Naive thymus-derived CD4-positive, alpha-beta T cell (primary cell): ENCODE results near the gene ACO2. TPM values are rescaled to one million over a fixed set of nuclear protein-coding genes. Genes with fewer than 3 reads are reported as not detected.
A peak's percentile ranks its signal among the peaks of the same experiment; 100 is the strongest.

Source experiments
- ATAC-seq: fragments of 150-1000 bp; cut with Tn5 transposase; 2 replicates; pipeline ENCODE4 v1.10.0; 2021; ENCODE audit warnings: mild to moderate bottlenecking, moderate library complexity
- CTCF ChIA-PET: fragments of 350-600 bp; sonication (Branson Sonifier 250); formaldehyde crosslinking; loops from one replicate; lab custom pipeline; 2021; ENCODE audit warnings: antibody characterized with exemption; lab: Charles Lee
- POLR2A ChIA-PET: fragments of 350-600 bp; sonication (Branson Sonifier 250); formaldehyde crosslinking; loops from one replicate; lab custom pipeline; 2021; ENCODE audit warnings: antibody characterized with exemption, inconsistent platforms; lab: Charles Lee
- DNase-seq, 9 donors: peaks; one replicate each; pipeline versions ENCODE4 v3.0.0 to v3.0.0-alpha.2; 2020 to 2022; ENCODE audit warnings: mixed read lengths in 1 of 9
- H3K27ac ChIP-seq: one replicate; pipeline ENCODE4 v1.7.0; 2013; ENCODE audit warnings: mild to moderate bottlenecking, low read depth, low read length, moderate library complexity
- H3K27me3 ChIP-seq, 2 donors: one replicate each; pipeline ENCODE4 v1.7.0; 2013; ENCODE audit warnings: low read length in 2 of 2, mild to moderate bottlenecking in 2 of 2, moderate library complexity in 2 of 2; ENCODE audit not compliant: control insufficient read depth in 2 of 2, insufficient read depth in 2 of 2
- H3K36me3 ChIP-seq, 3 experiments: 1 replicate in 2 of 3; 2 replicates in 1 of 3; pipeline ENCODE4 v1.7.0; 2013; ENCODE audit warnings: low read length in 3 of 3, mild to moderate bottlenecking in 3 of 3, moderate library complexity in 1 of 3; ENCODE audit not compliant: insufficient read depth in 3 of 3, control insufficient read depth in 2 of 3
- H3K4me1 ChIP-seq, 2 donors: one replicate each; pipeline ENCODE4 v1.7.0; 2013; ENCODE audit warnings: low read length in 2 of 2, mild to moderate bottlenecking in 2 of 2, moderate library complexity in 1 of 2; ENCODE audit not compliant: control insufficient read depth in 2 of 2, insufficient read depth in 2 of 2
- H3K4me3 ChIP-seq: 2 replicates; pipeline ENCODE4 v1.7.0; 2013; ENCODE audit warnings: mild to moderate bottlenecking, low read length
- H3K9me3 ChIP-seq, 3 experiments: 1 replicate in 2 of 3; 2 replicates in 1 of 3; pipeline ENCODE4 v1.7.0; 2013; ENCODE audit warnings: low read length in 3 of 3; ENCODE audit not compliant: control insufficient read depth in 2 of 3
- H3K27ac Mint-ChIP-seq, 9 donors: one replicate each; pipeline ENCODE4 v1.8.0; 2020 to 2022; ENCODE audit warnings: mixed read lengths in 9 of 9, mild to moderate bottlenecking in 8 of 9, moderate library complexity in 5 of 9, inconsistent platforms in 2 of 9
- H3K27me3 Mint-ChIP-seq, 5 donors: one replicate each; pipeline ENCODE4 v1.8.0; 2021 to 2022; ENCODE audit warnings: mixed read lengths in 5 of 5, mild to moderate bottlenecking in 1 of 5
- H3K36me3 Mint-ChIP-seq, 5 donors: one replicate each; pipeline ENCODE4 v1.8.0; 2020 to 2022; ENCODE audit warnings: mixed read lengths in 5 of 5, mild to moderate bottlenecking in 3 of 5, inconsistent platforms in 1 of 5
- H3K4me1 Mint-ChIP-seq, 7 donors: one replicate each; pipeline ENCODE4 v1.8.0; 2020 to 2022; ENCODE audit warnings: mixed read lengths in 7 of 7, mild to moderate bottlenecking in 3 of 7, inconsistent platforms in 1 of 7
- H3K4me3 Mint-ChIP-seq, 10 donors: one replicate each; pipeline ENCODE4 v1.8.0; 2020 to 2022; ENCODE audit warnings: mild to moderate bottlenecking in 10 of 10, mixed read lengths in 10 of 10, moderate library complexity in 6 of 10, inconsistent platforms in 2 of 10
- H3K9me3 Mint-ChIP-seq, 11 donors: one replicate each; pipeline ENCODE4 v1.8.0; 2020 to 2022; ENCODE audit warnings: mixed read lengths in 11 of 11, mild to moderate bottlenecking in 4 of 11, inconsistent platforms in 1 of 11, moderate library complexity in 1 of 11
- intact Hi-C, 2 donors: fragments of 100-400 bp; cut with micrococcal nuclease; formaldehyde crosslinking; loops; one replicate each; pipeline ENCODE4 v1.15.1; 2023
- polyA plus RNA-seq, 2 donors: library from polyadenylated mRNA; unstranded; fragments of 300-500 nt; fragmentation: Illumina TruSeq; gene quantifications; one replicate each; pipeline ENCODE4 v1.2.3, GENCODE V29; 2021
- total RNA-seq, 6 experiments: library from RNA in 5 of 6; stranded (reverse) in 5 of 6; gene quantifications; 1 replicate in 5 of 6; 2 replicates in 1 of 6; pipeline ENCODE4 v1.2.3 and lab custom pipeline; 2021 to 2026

The ACO2 gene
- total and polyA plus RNA-seq, 7 experiments from 2014 or later = 60.5 to 101 (median 70.3) TPM

DNA sequence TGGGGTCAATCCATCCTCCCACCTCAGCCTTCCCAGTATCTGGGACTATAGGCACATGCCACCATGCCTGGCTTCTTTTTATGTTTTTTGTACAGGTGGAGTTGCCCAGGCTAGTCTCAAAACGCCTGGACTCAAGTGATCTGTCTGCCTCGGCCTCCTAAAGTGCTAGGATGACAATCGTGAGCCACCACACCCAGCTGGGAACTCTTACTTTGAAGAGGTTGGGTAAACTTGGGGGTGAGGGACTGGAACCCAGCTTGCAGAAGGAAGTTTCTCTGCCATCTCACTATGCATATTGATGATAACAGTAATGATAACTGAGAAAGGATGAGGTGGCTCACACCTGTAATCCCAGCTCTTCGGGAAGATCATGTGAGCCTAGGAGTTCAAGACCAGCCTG is 35.9 kb downstream of the ACO2 start:
- Mint-ChIP-seq H3K9me3 (no peaks in the 10 kb centered on the region), H3K27ac (no peak overlapping the region), H3K4me1 (peaks cover 0 to 5% (median 0%) of the 10 kb centered on the region in 7 donors), H3K27me3 (no peaks in the 10 kb centered on the region), H3K36me3 (peaks cover 3 to 25% (median 13%) of the 10 kb centered on the region in 5 donors), H3K4me3 (no peak overlapping the region)
- Histone ChIP-seq H3K27ac (no peak overlapping the region), H3K4me3 (no peak overlapping the region), H3K4me1 (no peaks in the 10 kb centered on the region), H3K9me3 (no peaks in the 10 kb centered on the region), H3K36me3 (peaks cover 5 to 70% (median 5%) of the 10 kb centered on the region in 3 experiments), H3K27me3 (no peaks in the 10 kb centered on the region)
- DNase-seq = no peak
- CTCF ChIA-PET = interaction anchor here (2.4 kb wide), 1 partner anchor 101 kb away, joined by 9 read pairs; no protein-coding TSS in a partner anchor
- intact Hi-C loops = no loop called here
- ATAC-seq = no peak
- POLR2A ChIA-PET = no interaction called here

DNA sequence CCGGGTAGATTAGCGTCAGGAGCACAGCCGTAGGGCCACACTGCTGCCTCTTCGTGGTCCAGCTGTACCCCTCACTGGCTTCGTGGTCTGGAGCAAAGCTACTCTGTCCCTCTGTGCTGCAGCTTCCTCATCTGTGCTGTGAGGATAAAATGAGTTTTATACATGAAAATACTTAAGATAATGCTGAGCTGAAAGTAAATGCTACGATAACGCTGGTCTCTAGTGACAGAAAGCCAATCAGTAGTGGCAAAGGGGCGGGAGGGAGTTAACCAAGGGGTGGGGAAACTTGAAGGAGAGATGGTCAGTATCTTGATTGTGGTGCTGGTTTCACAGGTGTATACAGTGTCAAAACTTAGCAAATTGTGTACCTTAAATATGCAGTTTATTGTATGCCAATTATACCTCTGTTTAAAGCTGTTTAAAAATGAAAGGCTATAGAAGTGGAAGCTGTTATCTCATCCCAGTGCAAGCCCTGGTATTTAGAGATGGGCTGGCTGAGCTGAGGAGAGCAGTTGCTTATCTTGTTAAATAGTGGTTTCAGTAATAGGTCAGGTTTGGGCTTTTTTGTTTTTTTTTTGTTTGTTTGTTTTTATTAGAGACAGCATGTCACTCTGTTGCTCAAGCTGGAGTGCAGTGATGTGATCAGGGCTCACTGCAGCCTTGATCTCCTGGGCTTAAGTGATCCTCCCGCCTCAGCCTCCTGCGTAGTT is 36.7 kb downstream of the ACO2 start:
- ATAC-seq (no peak), DNase-seq (no peak)
- peaks cover 0 to 5% (median 0%) of the 10 kb centered on the region in 7 donors for H3K4me1 Mint-ChIP-seq
- peaks cover 3 to 25% (median 13%) of the 10 kb centered on the region in 5 donors for H3K36me3 Mint-ChIP-seq
- H3K27me3 Mint-ChIP-seq = no peaks in the 10 kb centered on the region
- CTCF ChIA-PET = interaction anchor here (0.7 to 2.4 kb wide), 3 partner anchors 32 to 161 kb away, joined by 3 to 9 read pairs (median 4); no protein-coding TSS in a partner anchor
- H3K9me3 Mint-ChIP-seq = no peaks in the 10 kb centered on the region
- Histone ChIP-seq H3K27ac (no peak overlapping the region), H3K4me1 (no peaks in the 10 kb centered on the region), H3K9me3 (no peaks in the 10 kb centered on the region), H3K27me3 (no peaks in the 10 kb centered on the region), H3K4me3 (no peak overlapping the region), H3K36me3 (peaks cover 5 to 76% (median 8%) of the 10 kb centered on the region in 3 experiments)
- intact Hi-C loops = no loop called here
- peak overlapping the region in 1 of 9 donors; percentile 76 for H3K27ac Mint-ChIP-seq
- H3K4me3 Mint-ChIP-seq = no peak overlapping the region
- POLR2A ChIA-PET = interaction anchor here (1.3 kb wide), 1 partner anchor 37 kb away, joined by 4 read pairs; the partner anchor contains the start of genes ACO2 and PHF5A

DNA sequence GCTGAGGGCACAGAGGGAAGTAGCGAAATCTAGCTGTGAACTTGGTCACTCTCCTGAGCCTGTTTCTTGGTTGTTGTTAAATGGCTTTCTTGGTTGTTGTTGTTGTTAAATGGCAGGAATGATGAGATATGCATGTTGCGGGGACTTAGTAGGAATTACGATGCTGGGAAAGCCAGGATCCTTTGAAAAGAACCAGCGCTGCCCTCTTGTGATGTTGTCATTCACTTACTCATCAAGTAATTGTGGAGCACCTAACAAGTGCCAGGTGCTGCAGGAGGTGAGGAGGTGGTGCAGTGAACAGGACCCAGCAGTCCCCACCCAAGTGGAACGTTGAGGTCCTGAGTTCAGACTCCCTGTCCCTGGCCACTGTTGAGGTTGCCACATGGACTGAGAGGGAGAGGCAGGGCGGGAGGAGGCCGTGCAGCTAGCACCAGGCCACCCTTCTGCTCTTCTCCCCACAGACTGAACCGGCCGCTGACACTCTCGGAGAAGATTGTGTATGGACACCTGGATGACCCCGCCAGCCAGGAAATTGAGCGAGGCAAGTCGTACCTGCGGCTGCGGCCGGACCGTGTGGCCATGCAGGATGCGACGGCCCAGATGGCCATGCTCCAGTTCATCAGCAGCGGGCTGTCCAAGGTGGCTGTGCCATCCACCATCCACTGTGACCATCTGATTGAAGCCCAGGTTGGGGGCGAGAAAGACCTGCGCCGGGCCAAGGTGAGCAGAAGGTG is 38.6 kb downstream of the ACO2 start:
- Histone ChIP-seq H3K9me3 (no peaks in the 10 kb centered on the region), H3K36me3 (peaks cover 0 to 74% (median 8%) of the 10 kb centered on the region in 3 experiments), H3K27me3 (no peaks in the 10 kb centered on the region), H3K27ac (no peak overlapping the region), H3K4me1 (no peaks in the 10 kb centered on the region), H3K4me3 (no peak overlapping the region)
- ChIA-PET CTCF (no interaction called here), POLR2A (no interaction called here)
- no peaks in the 10 kb centered on the region for H3K27me3 Mint-ChIP-seq
- peak overlapping the region in 4 of 9 donors; percentile 16 to 55 (median 25) for H3K27ac Mint-ChIP-seq
- ATAC-seq (no peak), DNase-seq (no peak)
- H3K9me3 Mint-ChIP-seq = no peaks in the 10 kb centered on the region
- intact Hi-C loops = no loop called here
- peaks cover 3 to 18% (median 6%) of the 10 kb centered on the region in 5 donors for H3K36me3 Mint-ChIP-seq
- no peak overlapping the region for H3K4me3 Mint-ChIP-seq
- H3K4me1 Mint-ChIP-seq = peaks cover 0 to 2% (median 0%) of the 10 kb centered on the region in 7 donors

DNA sequence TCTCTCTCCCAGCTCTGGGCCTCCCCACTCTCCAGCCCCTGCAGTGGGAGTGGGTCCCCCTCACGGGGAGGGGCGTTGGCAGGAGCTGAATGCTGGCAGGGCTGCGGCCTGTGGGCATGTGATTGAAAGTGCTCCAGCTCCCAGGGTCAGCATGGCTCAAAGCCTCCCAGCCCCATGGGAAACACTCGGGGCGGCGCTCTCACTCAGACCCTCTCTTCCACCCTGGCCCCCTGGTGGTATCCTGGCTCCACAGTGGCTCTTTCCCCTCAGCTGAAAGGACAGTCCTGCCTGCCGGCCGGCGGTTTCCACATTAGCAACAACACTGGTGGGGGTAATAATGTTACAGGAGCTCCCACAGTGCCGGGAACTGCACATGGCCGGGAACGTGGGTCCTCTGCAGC is 39.9 kb downstream of the ACO2 start:
- Mint-ChIP-seq H3K36me3 (peaks cover 3 to 26% (median 12%) of the 10 kb centered on the region in 5 donors), H3K9me3 (peaks cover 0 to 1% (median 0%) of the 10 kb centered on the region in 11 donors), H3K27me3 (no peaks in the 10 kb centered on the region), H3K4me1 (peaks cover 0 to 2% (median 0%) of the 10 kb centered on the region in 7 donors), H3K27ac (no peak overlapping the region), H3K4me3 (no peak overlapping the region)
- peaks cover 0 to 82% (median 9%) of the 10 kb centered on the region in 3 experiments for H3K36me3 ChIP-seq
- no peak for DNase-seq
- intact Hi-C loops = no loop called here
- H3K4me3 ChIP-seq = no peak overlapping the region
- H3K27me3 ChIP-seq = no peaks in the 10 kb centered on the region
- no peaks in the 10 kb centered on the region for H3K4me1 ChIP-seq
- ATAC-seq = no peak
- POLR2A ChIA-PET = no interaction called here
- H3K9me3 ChIP-seq = no peaks in the 10 kb centered on the region
- CTCF ChIA-PET = no interaction called here
- H3K27ac ChIP-seq = no peak overlapping the region

DNA sequence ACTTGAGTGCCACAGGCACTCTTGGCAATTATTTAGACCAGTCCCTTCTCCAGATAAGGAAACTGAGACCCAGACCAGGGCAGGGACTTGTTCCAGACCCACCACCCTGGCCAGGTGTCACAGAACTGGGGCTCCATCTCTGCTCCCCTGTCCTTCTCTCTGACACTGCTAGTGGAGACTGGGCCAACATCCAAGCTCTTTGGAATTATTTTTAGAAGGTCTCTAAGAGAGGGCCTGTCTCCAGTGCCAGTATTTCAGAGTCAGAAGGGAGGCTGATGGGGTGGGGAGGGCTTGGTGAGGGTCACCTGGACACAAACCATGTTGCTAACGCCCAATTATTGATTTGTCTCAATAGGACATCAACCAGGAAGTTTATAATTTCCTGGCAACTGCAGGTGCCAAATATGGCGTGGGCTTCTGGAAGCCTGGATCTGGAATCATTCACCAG is 42.6 kb downstream of the ACO2 start:
- no peak overlapping the region for H3K27ac ChIP-seq
- Mint-ChIP-seq H3K4me3 (no peak overlapping the region), H3K4me1 (peaks cover 0 to 2% (median 0%) of the 10 kb centered on the region in 7 donors), H3K9me3 (peaks cover 0 to 2% (median 0%) of the 10 kb centered on the region in 11 donors), H3K36me3 (peaks cover 3 to 34% (median 12%) of the 10 kb centered on the region in 5 donors), H3K27ac (peak overlapping the region in 1 of 9 donors; percentile 48), H3K27me3 (no peaks in the 10 kb centered on the region)
- no peak overlapping the region for H3K4me3 ChIP-seq
- ChIA-PET CTCF (no interaction called here), POLR2A (no interaction called here)
- no peaks in the 10 kb centered on the region for H3K9me3 ChIP-seq
- no peak for DNase-seq
- intact Hi-C loops = no loop called here
- no peak for ATAC-seq
- no peaks in the 10 kb centered on the region for H3K27me3 ChIP-seq
- H3K36me3 ChIP-seq = peaks cover 4 to 93% (median 12%) of the 10 kb centered on the region in 3 experiments
- no peaks in the 10 kb centered on the region for H3K4me1 ChIP-seq

DNA sequence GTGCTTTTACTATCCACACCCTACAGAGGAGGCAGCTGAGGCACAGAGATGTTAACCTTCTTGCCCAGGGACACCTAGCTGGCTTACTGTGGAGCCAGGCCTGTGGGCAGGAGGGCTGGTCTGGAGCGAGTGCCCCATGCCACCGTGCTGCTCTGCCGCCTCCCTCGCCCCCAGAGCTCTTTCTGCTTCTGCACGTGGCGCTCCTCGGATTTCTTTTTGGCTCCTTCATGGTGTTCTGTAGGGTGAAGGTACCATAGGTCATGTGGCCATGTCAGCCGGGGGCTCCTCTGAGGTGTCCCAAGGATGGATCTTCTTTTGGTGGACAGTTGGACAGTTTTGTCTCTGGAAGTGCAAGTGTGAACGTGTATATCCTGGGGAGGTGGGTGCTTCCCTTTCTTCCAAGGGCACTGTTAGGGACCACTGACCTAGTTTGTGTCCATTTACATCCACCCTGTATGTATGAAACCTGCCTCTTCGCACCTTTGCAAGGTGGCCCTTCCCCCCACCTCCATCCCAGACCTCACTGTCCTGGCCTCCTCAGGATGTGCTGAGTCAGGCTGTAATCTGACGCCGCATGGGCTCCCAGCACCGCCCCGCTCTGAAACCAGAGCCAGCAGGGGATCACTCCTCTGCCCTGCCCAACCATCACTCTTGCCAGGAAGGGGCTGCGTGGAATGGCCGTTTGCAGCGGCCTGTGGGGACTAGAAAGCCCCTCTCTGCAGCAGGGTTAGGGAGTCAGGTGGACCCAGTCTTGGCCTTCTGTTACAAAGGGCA is 43.7 kb downstream of the ACO2 start:
- Histone ChIP-seq H3K9me3 (no peaks in the 10 kb centered on the region), H3K36me3 (peaks cover 4 to 96% (median 16%) of the 10 kb centered on the region in 3 experiments), H3K27ac (no peak overlapping the region), H3K4me3 (no peak overlapping the region), H3K27me3 (no peaks in the 10 kb centered on the region), H3K4me1 (no peaks in the 10 kb centered on the region)
- CTCF ChIA-PET = interaction anchor here (1.0 kb wide), 1 partner anchor 109 kb away, joined by 3 read pairs; no protein-coding TSS in a partner anchor
- DNase-seq = no peak
- no peak for ATAC-seq
- peaks cover 0 to 2% (median 0%) of the 10 kb centered on the region in 7 donors for H3K4me1 Mint-ChIP-seq
- H3K9me3 Mint-ChIP-seq = peaks cover 0 to 2% (median 0%) of the 10 kb centered on the region in 11 donors
- peak overlapping the region in 1 of 9 donors; percentile 28 for H3K27ac Mint-ChIP-seq
- H3K36me3 Mint-ChIP-seq = peaks cover 3 to 28% (median 12%) of the 10 kb centered on the region in 5 donors
- intact Hi-C loops = no loop called here
- POLR2A ChIA-PET = interaction anchor here (0.5 kb wide), 1 partner anchor 110 kb away, joined by 6 read pairs; no protein-coding TSS in a partner anchor
- H3K27me3 Mint-ChIP-seq = no peaks in the 10 kb centered on the region
- H3K4me3 Mint-ChIP-seq = no peak overlapping the region
